ENCODE measurements around the gene ACOXL.

Gene ACOXL

GRCh38 chr2:110871637-110872036 lies 139.3 kb downstream of the ACOXL start:
- DNase-seq (ENCODE audit: low read depth) = no peak
- H3K4me3 ChIP-seq (ENCODE audit: low read length) = no peak overlapping the region
- TF ChIP-seq, protein P1, sequence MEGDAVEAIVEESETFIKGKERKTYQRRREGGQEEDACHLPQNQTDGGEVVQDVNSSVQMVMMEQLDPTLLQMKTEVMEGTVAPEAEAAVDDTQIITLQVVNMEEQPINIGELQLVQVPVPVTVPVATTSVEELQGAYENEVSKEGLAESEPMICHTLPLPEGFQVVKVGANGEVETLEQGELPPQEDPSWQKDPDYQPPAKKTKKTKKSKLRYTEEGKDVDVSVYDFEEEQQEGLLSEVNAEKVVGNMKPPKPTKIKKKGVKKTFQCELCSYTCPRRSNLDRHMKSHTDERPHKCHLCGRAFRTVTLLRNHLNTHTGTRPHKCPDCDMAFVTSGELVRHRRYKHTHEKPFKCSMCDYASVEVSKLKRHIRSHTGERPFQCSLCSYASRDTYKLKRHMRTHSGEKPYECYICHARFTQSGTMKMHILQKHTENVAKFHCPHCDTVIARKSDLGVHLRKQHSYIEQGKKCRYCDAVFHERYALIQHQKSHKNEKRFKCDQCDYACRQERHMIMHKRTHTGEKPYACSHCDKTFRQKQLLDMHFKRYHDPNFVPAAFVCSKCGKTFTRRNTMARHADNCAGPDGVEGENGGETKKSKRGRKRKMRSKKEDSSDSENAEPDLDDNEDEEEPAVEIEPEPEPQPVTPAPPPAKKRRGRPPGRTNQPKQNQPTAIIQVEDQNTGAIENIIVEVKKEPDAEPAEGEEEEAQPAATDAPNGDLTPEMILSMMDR (IDR thresholded peaks at IDR 0.05; ENCODE audit: insufficient read depth, low read depth, low read length, missing control alignments) = no peak

DNA sequence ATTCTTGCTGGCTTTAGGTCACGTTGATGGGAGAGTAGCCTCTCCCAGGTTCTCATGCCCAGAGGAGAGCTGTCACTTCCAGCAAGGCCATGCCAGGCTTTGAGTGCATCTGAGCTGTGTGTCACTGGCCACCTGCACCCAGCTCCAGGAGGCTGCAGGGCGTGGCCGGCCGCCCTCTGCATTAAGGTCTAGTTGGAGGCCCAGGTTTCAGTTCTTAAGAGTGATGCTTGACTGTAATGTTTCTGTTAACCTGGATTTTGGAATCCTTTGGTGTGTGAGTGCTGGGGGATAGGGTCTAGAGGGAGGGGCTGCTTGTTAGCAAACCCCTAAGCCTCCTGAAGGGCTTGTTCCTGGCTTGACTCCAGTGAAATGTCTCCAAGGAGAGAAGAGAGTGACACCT lies 140.1 kb downstream of the ACOXL start:
- no peak for DNase-seq (ENCODE audit: low read depth)
- no peak overlapping the region for H3K4me3 ChIP-seq (ENCODE audit: low read length)
- TF ChIP-seq, protein P1 (IDR thresholded peaks at IDR 0.05; ENCODE audit: insufficient read depth, low read depth, low read length, missing control alignments) = no peak

DNA sequence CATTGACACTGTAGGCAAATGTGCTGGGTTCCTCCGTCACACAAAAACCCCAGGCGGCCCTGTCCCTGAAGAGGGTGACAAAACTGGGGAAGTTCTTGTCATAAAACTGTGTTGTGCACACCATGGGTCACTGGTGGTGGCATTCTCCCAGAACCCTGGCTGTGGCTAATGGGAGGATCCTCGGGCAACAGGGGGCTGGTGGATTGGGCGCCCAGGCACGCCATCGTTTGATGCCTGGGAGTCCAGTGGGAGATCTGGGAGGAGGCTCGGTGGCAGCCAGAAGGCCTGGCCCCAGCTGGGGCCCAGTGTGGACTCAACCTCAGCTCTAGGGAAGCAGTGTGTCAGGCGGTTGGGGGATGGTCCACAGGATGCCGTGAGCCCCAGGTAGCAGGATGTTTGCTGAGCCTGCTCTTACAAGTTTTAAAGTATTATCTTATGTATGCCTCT lies 140.7 kb downstream of the ACOXL start:
- H3K4me3 ChIP-seq (ENCODE audit: low read length) = no peak overlapping the region
- DNase-seq (ENCODE audit: low read depth) = no peak
- TF ChIP-seq, protein P1 (IDR thresholded peaks at IDR 0.05; ENCODE audit: insufficient read depth, low read depth, low read length, missing control alignments) = no peak

GRCh38 chr2:110873597-110874452 lies 141.5 kb downstream of the ACOXL start:
- no peak for DNase-seq (ENCODE audit: low read depth)
- TF ChIP-seq, protein P1 (IDR thresholded peaks at IDR 0.05; ENCODE audit: insufficient read depth, low read depth, low read length, missing control alignments) = no peak
- no peak overlapping the region for H3K4me3 ChIP-seq (ENCODE audit: low read length)

GRCh38 chr2:110874453-110875383 lies 142.3 kb downstream of the ACOXL start:
- TF ChIP-seq, protein P1 (IDR thresholded peaks at IDR 0.05; ENCODE audit: insufficient read depth, low read depth, low read length, missing control alignments) = no peak
- H3K4me3 ChIP-seq (ENCODE audit: low read length) = no peak overlapping the region
- DNase-seq (ENCODE audit: low read depth) = no peak

- TF ChIP-seq, protein P1 (IDR thresholded peaks at IDR 0.05; ENCODE audit: insufficient read depth, low read depth, low read length, missing control alignments) = no peak
Measured at GRCh38 chr2:110875384-110875725, 143.0 kb downstream of the ACOXL start.

More at GRCh38 chr2:110875384-110875725, 143.0 kb downstream of the ACOXL start:
- no peak overlapping the region for H3K4me3 ChIP-seq (ENCODE audit: low read length)
- DNase-seq (ENCODE audit: low read depth) = no peak

Measured in epithelial cell of esophagus (primary cell).